HG03432 (cell line): ENCODE results near the gene SORCS2.

Source experiments
- ATAC-seq: cut with Tn5 transposase; IDR thresholded peaks from one replicate; pipeline ENCODE4 v1.9.1; 2021; ENCODE audit warnings: mild to moderate bottlenecking, moderate library complexity; ENCODE audit not compliant: unreplicated experiment

SORCS2 gene

GRCh38 chr4:7192252-7193029 lies at the start of gene SORCS2:
TSS of gene SORCS2 (plus strand) at chr4:7192538.
- peak; percentile 70 for ATAC-seq

- ATAC-seq: no peak
Measured at GRCh38 chr4:7144374-7145290, 47.7 kb upstream of the SORCS2 start.

- ATAC-seq: no peak
Measured at GRCh38 chr4:7145291-7145934, 46.9 kb upstream of the SORCS2 start.

GRCh38 chr4:7146059-7146785 lies 46.1 kb upstream of the SORCS2 start:
- ATAC-seq: no peak

- no peak for ATAC-seq
Measured at GRCh38 chr4:7146786-7147115, 45.6 kb upstream of the SORCS2 start.

GRCh38 chr4:7147261-7147660 lies 45.1 kb upstream of the SORCS2 start:
- no peak for ATAC-seq

GRCh38 chr4:7147661-7148310 lies 44.6 kb upstream of the SORCS2 start:
- ATAC-seq: no peak

- ATAC-seq: no peak
Measured at GRCh38 chr4:7148337-7148736, 44.0 kb upstream of the SORCS2 start.

GRCh38 chr4:7150036-7150635 lies 42.2 kb upstream of the SORCS2 start:
- no peak for ATAC-seq

GRCh38 chr4:7151668-7152227 lies 40.6 kb upstream of the SORCS2 start:
- ATAC-seq: no peak

- no peak for ATAC-seq
Measured at GRCh38 chr4:7153711-7154110, 38.6 kb upstream of the SORCS2 start.

GRCh38 chr4:7154351-7154981 lies 37.9 kb upstream of the SORCS2 start:
- no peak for ATAC-seq

GRCh38 chr4:7155590-7156071 lies 36.7 kb upstream of the SORCS2 start:
- no peak for ATAC-seq

- no peak for ATAC-seq
Measured at GRCh38 chr4:7156328-7156727, 36.0 kb upstream of the SORCS2 start.

GRCh38 chr4:7156761-7157488 lies 35.4 kb upstream of the SORCS2 start:
- no peak for ATAC-seq

- ATAC-seq: no peak
Measured at GRCh38 chr4:7157666-7158065, 34.7 kb upstream of the SORCS2 start.

- no peak for ATAC-seq
Measured at GRCh38 chr4:7158081-7158750, 34.1 kb upstream of the SORCS2 start.

GRCh38 chr4:7158991-7159390 lies 33.3 kb upstream of the SORCS2 start:
- ATAC-seq: no peak
